Epidermal melanocyte (primary cell): Measurements from ENCODE around the gene ERICH2.

ENCODE experiments used
- DNase-seq: peaks from one replicate; pipeline ENCODE4 v3.0.0; 2011; ENCODE audit warnings: low spot score; ENCODE audit not compliant: insufficient read length

ERICH2 gene

GRCh38 chr2:170817093-170818035 lies 47.2 kb downstream of the ERICH2 start:
- no peak for DNase-seq

GRCh38 chr2:170818036-170818751 lies 48.0 kb downstream of the ERICH2 start:
- no peak for DNase-seq

DNA sequence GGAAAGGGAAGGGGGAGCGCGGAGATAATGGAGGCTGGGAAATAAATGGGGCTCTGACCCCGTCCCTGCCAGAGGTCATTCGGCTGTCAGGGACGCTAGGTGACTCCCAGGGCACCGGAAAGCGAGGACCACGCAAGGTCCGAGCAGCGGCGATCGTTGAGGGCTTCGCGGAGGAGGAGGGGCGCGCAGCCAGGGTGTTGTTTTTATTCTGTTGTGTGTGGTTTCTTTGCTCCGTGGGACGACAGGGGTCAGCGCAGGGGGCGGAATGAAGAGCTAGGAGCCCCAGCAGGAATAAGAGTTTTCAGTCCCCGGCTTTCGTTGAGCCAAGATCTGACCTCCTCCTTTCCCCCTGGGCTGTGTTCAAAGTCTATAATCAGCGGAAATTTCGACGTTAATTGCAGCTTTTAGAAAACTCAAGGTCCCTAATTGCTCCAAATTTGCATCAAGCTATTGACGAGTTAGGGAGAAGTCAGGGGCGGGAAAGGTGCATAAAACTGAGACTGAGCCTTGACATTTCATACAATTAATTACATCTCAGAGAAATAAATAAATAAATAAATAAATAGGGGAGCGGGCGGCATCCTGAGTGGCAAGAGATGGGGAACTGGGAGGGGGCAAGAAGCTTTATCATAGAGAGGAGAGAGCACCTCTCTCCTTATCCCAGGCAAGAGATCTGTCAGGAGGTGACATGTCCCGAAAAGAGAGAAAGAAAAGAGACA lies 48.7 kb downstream of the ERICH2 start:
- no peak for DNase-seq

DNA sequence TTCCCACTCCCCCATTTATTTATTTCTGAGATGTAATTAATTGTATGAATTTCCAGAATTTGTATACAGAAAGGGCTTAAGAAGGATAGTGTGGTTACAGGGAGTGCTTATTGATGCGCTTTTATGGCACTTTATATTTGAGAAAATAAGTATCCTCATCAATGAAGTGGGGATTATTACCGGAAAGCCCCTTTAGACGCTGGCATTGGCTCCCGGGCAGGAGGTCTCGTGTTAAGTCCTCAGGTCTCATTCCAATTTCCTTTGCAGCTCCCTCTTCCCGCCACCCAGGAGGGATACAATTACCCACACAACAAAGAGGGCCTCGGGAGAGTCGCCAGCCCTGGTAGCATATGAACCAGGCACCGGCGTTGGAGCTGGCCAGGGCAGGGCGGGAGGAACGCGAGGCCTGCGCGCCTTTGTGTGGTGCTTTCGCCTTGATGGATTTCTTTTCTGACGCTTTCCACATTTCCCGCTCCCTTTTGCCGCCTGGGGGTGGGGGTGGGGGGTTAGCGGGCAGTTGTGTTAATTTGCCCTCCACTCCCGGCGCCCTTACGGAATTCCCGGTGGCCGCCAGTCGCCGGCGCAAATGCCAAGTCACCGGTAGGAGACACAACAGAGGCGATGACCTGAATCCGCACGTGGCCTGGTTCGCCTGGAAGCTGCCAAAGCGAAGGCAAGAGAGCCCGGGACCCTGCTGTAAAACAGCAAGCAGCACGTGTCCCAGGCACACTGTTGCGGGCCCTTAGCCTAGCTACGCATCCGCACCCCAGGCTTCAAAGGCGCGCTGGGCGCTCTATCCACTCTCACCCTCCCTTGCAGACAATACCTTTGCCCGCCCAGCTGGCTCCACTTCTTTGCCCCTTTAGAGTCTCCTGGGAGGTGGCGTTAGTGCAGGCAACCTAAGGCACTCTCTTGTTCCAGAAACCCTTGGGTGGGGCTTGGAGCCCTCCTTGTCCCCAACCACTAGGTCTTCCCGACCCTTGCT lies 49.8 kb downstream of the ERICH2 start:
- DNase-seq, result no peak

DNA sequence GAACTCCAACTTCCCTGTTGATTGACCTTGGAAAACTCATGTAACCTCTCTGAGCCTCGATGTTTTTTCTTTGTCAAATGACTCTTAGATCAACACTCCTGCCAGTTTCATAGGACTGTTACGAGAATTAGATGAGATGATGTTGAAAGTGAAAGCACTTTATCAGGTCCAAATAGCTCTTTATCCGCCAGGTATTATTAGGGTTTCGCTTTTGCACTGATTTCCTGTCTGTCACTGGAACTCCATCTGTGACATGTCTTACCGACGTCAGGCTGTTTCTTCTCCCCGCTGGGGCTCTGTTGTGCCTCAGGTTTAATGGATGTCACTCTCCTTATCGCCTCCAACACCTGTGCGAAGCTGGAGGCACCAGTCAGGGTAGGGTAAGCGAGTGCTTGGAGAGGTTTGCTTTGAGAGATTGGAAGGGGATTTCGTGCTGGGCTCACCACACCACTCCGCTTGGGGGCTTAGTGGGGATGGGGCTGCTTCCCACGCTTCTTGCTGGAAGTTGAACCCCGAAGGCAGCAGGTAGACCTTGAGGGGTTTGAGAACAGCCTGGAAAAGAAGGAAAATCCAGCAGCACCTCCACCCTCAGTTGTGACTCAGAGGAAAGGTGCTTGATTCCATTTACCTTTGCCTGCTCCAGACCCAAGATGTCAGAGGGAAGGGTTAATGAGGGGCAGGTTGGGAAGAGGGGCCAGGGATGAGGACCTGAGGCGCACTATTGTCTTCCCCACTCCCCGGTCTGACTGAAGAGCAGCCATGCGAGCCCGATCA lies 50.8 kb downstream of the ERICH2 start:
- DNase-seq, result no peak

DNA sequence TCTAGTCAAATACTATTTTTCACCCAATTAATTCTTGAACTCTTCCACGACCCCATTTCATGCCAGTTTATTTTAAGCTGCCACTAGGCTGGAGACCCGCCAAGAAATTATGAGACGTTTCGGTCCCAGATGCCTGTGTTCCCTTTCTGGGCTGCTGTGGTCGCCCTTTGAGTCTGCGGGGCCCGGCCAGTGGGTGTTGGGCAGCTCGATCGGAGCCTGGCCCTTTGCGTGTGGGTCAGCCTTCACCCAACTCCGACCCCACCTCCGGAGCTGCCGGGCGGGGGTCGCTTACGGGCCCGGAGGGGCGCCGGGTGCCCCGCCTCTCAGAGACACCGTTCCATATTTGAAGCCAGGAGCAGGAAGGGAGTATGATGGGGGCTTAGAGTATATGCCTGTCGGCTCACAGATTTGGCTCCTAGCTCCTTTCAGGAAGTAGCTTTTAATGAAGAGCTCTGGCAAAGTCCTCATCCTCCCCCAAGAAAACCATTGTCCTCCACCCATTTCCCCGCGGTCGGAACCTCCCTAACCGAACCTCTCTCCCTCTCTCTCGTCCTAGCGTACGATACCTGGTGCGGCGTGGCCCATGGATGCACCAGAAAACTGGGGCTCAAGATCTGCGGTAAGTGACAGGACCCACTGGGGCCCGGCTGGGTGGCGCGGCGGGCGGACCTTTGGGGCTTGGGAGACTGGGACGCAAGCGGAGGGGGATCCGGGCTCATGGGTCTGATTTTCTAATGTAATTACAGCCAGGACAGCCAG lies 51.5 kb downstream of the ERICH2 start:
- DNase-seq, result no peak

DNA sequence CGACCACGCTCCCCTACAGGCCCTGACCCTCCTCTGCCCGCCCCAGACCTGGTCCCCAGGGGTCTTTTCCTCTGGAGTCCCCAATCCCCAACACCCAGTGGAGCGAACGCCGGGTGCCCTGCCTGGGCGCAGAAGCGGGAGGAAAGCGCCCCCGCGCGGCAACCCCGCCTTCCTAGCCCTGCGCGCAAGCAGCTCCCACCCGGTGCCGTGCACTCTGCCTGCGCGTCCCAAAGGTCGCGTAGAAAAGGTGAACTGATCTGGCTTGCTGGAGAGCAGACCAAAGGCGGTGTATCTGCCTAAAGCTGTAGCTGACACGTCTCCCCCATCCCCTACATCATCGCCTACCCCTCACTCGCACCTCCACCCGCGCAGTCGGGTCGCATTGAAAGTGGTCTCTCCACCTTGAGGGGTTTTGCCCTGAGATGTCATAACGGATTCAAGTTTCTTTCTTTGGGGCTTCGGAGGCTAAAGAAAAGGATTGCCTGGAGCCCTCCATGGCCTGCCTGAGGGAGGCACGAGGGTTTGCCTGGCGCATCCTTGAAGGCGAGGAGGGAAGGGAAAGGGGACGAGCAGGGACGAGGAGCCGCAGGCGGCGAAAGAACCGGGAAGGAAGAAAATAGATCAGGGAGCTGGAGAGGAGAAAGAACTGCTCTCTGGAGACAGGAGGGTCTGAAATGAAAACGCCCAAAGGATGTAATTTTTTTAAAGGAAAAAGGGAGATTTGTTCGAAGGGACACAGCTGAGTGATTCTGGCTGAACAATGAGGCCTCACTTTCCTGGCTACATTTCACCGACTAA lies 52.3 kb downstream of the ERICH2 start:
- no peak for DNase-seq

DNA sequence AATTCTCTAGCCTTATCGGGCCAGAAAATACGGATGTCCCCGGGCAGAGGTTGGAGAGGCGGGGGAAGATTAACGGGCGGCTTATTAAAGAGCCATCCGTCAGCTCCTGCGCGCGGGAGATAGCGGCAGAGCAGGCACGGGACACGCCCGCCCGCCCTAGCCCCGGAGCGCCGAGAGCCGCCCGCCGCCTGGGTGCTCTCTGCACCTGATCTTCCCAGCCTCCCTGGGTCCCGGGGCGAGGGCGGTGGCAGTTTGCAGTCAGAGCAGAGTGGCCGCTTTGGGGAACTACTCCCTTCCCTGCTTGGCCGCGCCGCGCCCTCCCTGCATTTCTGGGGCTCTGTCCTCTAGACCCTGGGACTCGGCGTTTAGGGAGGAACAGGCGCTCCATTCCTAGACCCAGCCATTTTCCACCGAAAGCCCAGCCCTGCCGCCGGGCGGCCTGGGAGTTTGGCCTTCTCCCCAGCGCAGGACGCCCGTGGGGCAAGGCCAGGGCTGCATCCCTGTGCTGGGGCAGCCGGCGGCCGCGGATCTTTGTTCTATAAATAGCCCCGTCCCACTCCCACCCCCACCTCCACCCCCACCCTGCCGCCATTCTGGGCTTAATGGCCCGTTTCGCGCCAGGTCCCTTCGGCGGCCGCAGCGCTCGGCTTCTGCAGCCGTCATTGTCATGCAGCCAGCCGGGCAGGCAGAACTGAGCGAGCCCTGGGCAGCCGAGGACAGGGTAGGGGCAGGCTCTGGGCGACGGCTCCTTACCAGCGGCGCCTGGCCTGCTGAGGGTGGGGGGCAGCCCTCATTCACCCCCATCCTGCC lies 53.1 kb downstream of the ERICH2 start:
- no peak for DNase-seq

GRCh38 chr2:170823898-170824215 lies 53.7 kb downstream of the ERICH2 start:
- no peak for DNase-seq

DNA sequence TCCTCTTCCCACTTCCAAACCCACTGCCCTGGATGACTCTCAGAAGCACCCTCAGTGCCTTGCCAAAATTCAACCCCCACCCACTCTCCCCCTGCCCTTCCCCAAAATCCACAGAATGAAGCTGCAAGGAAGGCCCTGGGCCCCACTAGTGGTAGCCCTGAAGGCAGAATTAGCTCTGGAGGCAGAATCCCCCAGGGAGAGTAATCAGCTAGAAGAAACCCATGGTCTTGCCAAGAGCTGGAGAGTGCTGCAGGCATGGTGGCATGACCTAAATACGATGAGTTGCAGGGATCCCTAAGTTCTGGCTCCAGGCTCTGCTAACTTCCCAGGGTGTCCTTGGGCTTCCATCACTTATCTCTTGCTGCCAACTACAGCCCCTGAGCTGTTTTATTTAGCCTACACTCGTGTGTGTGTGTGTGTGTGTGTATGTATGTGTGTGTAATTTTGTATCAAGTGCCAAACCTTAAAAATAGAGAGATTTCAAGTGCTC lies 54.4 kb downstream of the ERICH2 start:
- no peak for DNase-seq

DNA sequence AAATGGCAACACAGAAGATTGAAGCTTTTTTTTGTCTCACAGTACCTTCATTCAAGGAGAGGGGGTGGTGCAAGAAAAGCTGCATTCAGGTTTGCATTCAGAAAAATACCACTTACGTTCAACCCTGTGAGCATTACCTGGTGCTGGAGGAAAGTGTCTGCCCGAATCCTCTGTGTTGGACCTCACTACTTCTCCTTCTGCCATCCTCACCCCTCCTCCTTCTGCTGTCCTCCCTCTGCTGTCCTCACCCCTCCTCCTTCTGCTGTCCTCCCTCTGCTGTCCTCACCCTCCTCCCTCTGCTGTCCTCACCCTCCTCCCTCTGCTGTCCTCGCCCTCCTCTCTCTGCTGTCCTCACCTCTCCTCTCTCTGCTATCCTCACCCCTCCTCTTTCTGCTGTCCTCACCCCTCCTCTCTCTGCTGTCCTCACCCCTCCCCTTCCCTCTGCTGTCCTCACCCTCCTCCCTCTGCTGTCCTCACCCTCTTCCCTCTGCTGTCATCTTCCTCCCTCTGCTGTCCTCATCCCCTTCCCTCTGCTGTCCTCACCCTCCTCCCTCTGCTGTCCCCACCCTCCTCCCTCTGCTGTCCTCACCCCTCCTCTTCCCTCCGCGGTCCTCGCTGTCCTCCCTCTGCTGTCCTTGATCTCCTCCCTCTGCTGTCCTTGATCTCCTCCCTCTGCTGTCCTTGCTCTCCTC lies 57.8 kb downstream of the ERICH2 start:
- DNase-seq, result no peak

DNA sequence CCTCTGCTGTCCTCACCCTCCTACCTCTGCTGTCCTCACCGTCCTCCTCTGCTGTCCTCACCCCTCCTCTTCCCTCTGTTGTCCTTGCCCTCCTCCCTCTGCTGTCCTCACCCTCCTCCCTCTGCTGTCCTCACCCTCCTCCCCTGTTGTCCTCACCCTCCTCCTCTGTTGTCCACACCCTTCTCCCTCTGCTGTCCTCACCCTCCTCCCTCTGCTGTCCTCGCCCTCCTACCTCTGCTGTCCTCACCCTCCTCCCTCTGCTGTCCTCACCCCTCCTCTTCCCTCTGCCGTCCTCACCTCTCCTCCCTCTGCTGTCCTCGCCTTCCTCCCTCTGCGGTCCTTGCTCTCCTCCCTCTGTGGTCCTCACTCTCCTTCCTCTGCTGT lies 58.3 kb downstream of the ERICH2 start:
- no peak for DNase-seq

GRCh38 chr2:170829036-170829435 lies 58.9 kb downstream of the ERICH2 start:
- DNase-seq, result no peak

DNA sequence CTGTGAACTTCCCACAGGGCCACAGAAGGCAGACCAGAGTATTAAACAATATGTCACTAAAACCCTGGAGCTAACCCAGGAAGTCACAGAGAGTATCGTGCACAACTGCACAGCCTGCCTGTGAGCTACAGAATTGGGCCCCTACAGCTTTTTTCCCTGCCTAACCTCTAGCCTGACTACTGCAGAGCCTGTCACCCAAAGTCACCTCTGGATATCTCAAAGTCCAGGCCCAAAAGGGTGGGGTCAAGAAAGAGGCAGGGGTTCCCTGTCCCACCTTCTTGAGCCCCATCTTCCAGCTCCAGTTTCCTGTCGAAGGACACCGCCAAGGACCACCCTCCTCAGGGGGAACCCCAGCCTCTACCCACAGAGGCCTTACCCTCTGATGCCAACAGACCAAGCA lies 60.0 kb downstream of the ERICH2 start:
- no peak for DNase-seq

DNA sequence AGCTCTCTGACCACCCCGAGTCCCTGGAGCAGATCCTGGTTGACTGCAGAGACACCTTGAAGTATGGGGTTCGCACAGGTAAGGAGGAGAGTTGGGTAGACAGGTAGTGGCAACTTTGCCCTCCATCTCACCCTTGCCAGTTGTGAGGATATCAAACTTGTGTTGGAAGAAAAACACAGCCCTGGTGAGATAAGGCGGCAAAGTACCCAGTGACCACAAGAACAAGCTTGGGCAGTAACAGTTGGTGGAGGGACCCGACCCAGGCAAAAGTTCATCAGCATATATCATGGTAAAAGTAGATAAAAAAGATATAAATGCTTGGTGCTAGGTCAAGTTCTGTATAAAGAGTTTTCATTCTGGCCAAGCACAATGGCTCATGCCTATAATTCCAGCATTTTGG lies 60.9 kb downstream of the ERICH2 start:
- no peak for DNase-seq

DNA sequence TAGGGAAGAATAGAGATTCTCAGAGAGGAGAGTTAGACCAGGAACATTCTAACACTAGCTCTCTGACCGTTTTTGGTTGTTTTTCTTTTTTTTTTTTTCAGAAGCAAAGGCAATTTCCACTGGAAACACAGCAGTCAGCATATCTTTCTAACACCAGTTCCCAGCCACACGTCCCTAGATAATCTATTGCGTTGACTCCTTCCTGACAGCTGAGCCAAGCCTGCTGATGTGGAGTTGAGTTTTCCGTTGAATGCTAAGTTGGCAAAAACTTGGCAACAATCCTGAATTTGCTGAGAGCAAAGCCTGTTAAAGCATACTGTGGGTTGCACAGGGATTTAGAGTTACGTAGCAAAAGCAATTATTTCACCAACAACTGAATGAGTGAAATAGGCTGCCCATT lies 65.8 kb downstream of the ERICH2 start:
- no peak for DNase-seq

DNA sequence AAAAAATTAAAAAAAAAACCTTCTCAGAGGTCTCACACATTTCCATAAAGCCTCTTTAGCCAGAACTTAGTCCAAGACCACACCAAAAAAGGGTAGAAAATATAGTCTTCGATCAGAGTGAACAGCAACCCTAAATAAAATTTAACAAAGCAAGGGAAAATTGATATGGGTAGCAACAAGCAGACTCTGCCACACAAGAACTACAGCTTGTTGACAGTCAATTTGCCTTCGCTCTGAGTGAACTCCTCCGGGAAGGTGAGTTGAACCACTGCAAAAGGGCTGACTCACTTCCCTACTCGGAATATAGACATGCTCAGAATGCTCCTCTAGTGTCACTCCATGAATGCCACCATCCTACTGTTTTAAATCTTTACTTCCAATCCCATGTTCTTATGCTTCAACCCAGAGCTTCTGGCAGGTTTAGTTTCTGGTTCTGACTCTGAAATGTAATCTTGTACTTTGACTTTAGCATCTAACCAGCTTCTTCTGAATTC lies 70.6 kb downstream of the ERICH2 start:
- DNase-seq, result no peak
